IPS-NIHi11 (cell line): ENCODE results near the gene DEPDC4.

Experiments used
- DNase-seq: peaks from one replicate; pipeline ENCODE4 v3.0.0; 2012; ENCODE audit warnings: mixed read lengths, low spot score

Gene DEPDC4

GRCh38 chr12:100213016-100213891 lies 53.6 kb downstream of the DEPDC4 start:
- no peak for DNase-seq

GRCh38 chr12:100211698-100212097 lies 55.2 kb downstream of the DEPDC4 start:
- no peak for DNase-seq

- no peak for DNase-seq
Measured at GRCh38 chr12:100208834-100209233, 58.0 kb downstream of the DEPDC4 start.

- DNase-seq: no peak
Measured at GRCh38 chr12:100207311-100207710, 59.6 kb downstream of the DEPDC4 start.

GRCh38 chr12:100201604-100202423 lies 65.1 kb downstream of the DEPDC4 start:
- no peak for DNase-seq

DNA sequence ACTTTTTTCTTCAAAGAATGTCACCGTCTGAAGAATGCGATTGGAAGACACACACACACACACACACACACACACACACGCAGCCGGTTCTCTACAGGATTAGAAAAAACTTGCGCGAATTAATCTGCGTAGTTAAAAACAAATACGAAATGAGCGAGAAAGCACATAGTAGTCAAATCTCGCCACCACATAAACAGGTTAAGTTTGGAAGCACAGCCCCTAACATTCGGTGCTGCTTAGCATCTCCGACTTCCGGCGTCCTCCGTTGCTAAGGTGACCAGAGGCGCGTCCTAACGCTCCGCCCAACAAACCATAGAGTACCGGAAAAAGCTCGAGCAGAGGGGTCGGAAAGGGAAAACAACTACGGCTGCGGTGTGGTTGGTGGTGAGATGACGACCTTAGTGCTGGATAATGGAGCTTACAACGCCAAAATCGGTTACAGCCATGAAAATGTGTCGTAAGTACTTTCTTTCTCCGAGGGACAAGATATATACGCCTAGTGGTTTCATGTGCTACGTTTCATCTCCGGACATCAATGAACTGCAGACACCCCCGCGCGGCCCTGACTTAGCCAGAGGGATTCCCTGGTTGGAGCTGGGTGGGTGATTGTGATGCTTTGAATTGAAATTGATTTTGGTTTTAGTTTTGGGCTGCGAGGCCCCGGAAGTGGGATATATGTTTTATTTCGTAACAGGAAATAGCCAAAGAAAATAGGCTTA lies 66.3 kb downstream of the DEPDC4 start, which contains the start of gene ACTR6:
Gene ACTR6 (plus strand): TSS at position 353 of the 719 bp plus-strand sequence. CDS start 37 bp downstream, at position 390.
- DNase-seq: peak; percentile 90

DNA sequence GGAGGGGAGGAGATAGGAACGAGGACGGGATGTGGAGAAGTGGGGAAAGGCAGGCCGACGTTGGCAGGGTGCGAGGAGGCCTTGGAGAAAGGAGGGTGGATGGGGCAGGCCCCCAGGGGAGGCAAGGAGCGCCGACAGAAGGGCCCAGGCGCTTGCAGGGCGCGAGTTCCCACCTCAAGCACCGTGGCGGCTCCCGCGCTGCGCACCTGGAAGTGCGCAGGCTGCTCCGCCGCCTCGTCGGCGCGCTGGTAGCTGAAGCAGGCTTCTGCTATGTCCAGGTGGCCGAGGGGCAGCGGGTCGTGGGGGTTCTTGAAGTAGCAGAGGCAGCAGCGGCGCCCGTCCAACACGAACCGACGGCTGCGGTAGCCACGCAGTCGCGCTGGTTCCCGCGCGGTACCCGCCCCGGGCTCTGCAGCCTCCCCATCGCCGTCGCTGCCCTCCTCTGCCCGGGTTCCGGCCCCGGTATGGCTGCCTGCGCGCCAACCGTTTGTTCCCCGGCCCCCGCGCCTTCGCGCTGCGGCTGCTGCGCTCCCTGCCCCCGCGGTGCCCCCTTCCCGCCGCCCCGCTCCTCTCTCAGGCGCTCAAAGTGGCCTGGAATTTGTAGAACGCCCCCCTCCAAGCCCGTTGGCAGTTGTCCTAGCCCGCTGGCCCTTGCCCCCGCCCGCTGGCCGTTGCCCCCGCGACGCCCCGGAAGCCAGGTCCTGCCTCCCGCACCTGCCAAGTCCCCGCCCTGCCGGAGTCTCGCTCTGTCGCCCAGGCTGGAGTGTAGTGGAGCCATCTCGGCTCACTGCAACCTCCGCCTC lies 67.3 kb downstream of the DEPDC4 start:
- DNase-seq: peak; percentile 90

- DNase-seq: no peak
Measured at GRCh38 chr12:100199023-100199346, 67.9 kb downstream of the DEPDC4 start.

- no peak for DNase-seq
Measured at GRCh38 chr12:100197486-100197885, 69.4 kb downstream of the DEPDC4 start.

DNA sequence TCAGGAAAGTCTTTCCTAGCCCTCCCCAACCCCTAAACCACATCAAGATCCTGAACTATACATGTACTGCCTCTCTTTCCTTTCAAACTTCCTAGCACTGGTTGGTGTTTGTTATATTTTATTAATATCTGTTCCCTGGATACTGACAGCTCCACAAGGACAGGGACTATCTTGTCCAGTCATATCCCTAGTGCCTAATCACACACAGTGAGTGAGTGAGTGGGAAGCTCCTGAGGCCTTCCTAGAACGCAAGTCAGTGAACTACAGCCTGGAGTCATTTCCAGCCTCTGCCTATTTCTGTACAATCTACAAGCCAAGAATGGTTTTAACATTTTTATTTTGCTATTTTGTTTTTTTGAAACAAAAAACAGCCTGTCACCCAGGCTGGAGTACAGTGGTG lies 73.8 kb downstream of the DEPDC4 start:
- DNase-seq: no peak
